Fibroblast of lung (primary cell): ENCODE measurements around the gene NLRC5.

Experiments used
- EZH2 ChIP-seq: IDR thresholded peaks from 2 replicates; pipeline ENCODE4 v1.5.1; 2012; ENCODE audit warnings: low read length, control low read depth, mild to moderate bottlenecking; ENCODE audit errors: missing control alignments
- TF ChIP-seq, protein P1 (sequence below), 2 donors: IDR thresholded peaks in 1 of 2; conservative IDR thresholded peaks in 1 of 2; 1 replicate in 1 of 2; 2 replicates in 1 of 2; pipeline ENCODE4 v1.5.1; 2011 to 2012; ENCODE audit warnings: low read length in 2 of 2, control low read depth in 1 of 2, inconsistent platforms in 1 of 2, low read depth in 1 of 2, mild to moderate bottlenecking in 1 of 2

DNA sequence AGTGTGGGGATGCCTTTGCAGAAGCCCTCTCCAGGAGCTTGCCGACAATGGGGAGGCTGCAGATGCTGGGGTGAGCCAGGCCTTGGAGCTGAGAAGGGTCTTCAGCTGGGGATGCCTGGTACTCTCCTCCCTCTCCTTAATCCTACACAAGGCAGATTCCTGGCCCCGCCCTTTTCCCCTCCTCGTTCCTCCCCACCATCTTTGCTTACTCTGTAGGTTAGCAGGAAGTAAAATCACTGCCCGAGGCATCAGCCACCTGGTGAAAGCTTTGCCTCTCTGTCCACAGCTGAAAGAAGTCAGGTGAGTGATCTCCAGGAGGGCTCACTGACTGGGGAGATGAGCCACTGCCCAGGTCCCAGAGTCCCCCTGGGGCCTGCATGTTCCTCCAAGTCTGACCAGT is 38.7 kb downstream of the NLRC5 start:
- TF ChIP-seq, protein P1, sequence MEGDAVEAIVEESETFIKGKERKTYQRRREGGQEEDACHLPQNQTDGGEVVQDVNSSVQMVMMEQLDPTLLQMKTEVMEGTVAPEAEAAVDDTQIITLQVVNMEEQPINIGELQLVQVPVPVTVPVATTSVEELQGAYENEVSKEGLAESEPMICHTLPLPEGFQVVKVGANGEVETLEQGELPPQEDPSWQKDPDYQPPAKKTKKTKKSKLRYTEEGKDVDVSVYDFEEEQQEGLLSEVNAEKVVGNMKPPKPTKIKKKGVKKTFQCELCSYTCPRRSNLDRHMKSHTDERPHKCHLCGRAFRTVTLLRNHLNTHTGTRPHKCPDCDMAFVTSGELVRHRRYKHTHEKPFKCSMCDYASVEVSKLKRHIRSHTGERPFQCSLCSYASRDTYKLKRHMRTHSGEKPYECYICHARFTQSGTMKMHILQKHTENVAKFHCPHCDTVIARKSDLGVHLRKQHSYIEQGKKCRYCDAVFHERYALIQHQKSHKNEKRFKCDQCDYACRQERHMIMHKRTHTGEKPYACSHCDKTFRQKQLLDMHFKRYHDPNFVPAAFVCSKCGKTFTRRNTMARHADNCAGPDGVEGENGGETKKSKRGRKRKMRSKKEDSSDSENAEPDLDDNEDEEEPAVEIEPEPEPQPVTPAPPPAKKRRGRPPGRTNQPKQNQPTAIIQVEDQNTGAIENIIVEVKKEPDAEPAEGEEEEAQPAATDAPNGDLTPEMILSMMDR (conservative IDR thresholded peaks at IDR 0.05 in 1 of 2, IDR thresholded peaks at IDR 0.05 in 1 of 2; ENCODE audit: low read depth in 1 of 2, low read length in 2 of 2) = no peak
- no peak for TF ChIP-seq EZH2
